ENCODE results near the gene ALDH1A1.

ALDH1A1 gene

DNA sequence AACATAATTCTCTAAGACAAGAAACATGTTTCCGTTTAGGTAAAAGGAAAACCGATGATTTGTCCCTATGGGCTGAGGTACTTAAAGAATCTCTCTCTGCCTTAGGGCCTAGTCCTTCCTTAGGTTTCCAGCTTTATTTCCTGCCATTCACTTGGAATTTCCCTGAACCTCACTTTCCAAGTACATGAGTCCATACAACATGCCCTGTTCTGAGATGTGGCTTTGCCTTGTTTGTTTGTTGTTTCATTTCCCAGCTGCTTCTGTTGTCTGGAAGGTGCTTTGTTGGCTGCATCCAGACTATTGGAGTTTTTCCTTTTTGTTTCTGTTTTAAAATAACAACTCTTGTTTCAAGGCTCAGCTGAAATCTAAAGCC is 95.2 kb downstream of the ALDH1A1 start:
- no peaks in the 10 kb centered on the region for H3K27me3 Mint-ChIP-seq (ENCODE audit: low read depth, poor library complexity)
- no peaks in the 10 kb centered on the region for H3K36me3 Mint-ChIP-seq (ENCODE audit: low read depth)
- no peak overlapping the region for H3K27ac Mint-ChIP-seq
- peaks cover 31% of the 10 kb centered on the region for H3K4me1 Mint-ChIP-seq
- no peaks in the 10 kb centered on the region for H3K9me3 Mint-ChIP-seq
- TF ChIP-seq, protein P1, sequence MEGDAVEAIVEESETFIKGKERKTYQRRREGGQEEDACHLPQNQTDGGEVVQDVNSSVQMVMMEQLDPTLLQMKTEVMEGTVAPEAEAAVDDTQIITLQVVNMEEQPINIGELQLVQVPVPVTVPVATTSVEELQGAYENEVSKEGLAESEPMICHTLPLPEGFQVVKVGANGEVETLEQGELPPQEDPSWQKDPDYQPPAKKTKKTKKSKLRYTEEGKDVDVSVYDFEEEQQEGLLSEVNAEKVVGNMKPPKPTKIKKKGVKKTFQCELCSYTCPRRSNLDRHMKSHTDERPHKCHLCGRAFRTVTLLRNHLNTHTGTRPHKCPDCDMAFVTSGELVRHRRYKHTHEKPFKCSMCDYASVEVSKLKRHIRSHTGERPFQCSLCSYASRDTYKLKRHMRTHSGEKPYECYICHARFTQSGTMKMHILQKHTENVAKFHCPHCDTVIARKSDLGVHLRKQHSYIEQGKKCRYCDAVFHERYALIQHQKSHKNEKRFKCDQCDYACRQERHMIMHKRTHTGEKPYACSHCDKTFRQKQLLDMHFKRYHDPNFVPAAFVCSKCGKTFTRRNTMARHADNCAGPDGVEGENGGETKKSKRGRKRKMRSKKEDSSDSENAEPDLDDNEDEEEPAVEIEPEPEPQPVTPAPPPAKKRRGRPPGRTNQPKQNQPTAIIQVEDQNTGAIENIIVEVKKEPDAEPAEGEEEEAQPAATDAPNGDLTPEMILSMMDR (IDR thresholded peaks at IDR 0.05): no peak
- no peak for DNase-seq
- no peak overlapping the region for H3K4me3 Mint-ChIP-seq

DNA sequence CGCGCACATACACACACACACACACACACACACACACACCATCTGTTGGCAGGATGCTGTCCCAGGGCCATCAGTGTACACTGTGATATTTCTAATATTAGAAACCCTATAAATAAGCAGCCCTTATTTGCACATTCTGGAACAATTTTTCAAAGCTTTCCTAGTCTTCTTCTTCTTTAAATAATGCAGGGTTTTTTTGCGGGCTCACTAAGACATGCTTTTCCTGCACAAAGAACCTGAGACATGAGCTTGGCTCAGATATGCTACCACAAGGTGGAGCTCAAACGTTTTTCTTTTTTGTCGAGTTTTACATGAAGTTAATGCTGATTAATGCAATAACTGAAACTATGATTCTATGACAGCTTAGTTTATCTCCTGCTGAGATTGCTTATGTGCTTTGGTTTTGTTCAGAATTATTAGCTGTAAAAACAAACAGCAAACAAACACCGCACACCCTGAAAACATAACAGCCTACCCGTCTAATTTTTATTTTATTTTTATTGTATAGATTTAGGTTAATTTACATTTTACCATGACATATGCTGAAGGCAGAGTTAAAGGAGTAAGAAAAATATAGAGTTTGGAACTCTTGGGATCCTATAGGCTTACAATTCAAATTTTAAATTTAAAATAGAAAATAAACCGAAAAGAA is 95.8 kb downstream of the ALDH1A1 start:
- no peak overlapping the region for H3K27ac Mint-ChIP-seq
- no peak overlapping the region for H3K4me3 Mint-ChIP-seq
- H3K36me3 Mint-ChIP-seq (ENCODE audit: low read depth): no peaks in the 10 kb centered on the region
- DNase-seq: no peak
- TF ChIP-seq, protein P1 (IDR thresholded peaks at IDR 0.05): peak; percentile 50
- H3K4me1 Mint-ChIP-seq: peaks cover 31% of the 10 kb centered on the region
- H3K27me3 Mint-ChIP-seq (ENCODE audit: low read depth, poor library complexity): no peaks in the 10 kb centered on the region
- H3K9me3 Mint-ChIP-seq: peaks cover 1% of the 10 kb centered on the region

DNA sequence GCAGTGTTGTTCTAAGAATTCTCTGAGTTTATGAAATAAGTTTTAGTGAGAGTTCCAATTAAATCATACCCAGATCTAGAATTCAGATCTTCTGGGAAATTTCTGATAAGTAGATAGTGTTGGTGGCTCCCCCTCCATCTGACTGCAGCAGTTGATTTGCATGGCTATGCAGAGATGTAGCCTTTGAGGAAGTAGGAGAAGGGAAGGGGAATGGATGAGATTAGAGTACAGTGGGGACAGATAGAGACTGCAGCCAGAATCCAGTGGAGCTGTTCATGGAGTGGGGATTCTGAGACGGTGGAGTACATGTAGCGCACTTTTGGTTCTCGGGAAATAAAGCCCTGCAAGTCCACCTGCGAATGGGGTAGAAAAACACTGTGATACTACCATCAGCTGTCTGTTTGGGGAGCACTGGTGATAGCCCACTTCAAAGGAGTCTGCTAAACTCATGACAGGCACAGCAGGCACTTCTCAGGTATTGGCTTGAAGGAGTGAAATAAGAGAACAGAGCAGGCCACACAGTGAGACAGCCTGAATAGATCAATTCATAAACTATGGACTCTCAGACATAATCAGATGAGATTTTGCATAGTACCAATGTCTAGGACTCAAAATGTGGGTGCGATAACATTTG is 96.8 kb downstream of the ALDH1A1 start:
- no peak for DNase-seq
- peaks cover 9% of the 10 kb centered on the region for H3K9me3 Mint-ChIP-seq
- no peaks in the 10 kb centered on the region for H3K27me3 Mint-ChIP-seq (ENCODE audit: low read depth, poor library complexity)
- H3K4me3 Mint-ChIP-seq: no peak overlapping the region
- peaks cover 4% of the 10 kb centered on the region for H3K36me3 Mint-ChIP-seq (ENCODE audit: low read depth)
- TF ChIP-seq, protein P1 (IDR thresholded peaks at IDR 0.05): no peak
- H3K27ac Mint-ChIP-seq: peak overlapping the region; percentile 13
- peaks cover 31% of the 10 kb centered on the region for H3K4me1 Mint-ChIP-seq

DNA sequence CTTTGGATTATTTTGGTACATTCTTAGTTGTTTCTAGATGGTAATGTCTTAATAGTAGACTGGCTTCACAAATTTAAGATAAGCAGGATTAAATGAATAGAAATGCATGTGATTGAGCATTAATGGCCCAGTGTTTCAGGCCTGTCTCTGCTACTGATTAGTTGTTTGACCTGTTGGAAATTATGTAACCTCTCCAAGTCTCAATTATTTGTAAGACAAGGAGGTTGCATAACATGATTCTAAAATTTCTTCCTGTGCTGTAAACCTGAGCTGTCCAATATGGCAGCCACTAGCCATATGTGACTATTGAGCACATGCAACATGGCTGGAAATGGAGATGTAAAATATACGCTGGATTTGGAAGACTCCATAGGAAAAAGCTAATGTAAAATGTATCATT is 97.5 kb downstream of the ALDH1A1 start:
- TF ChIP-seq, protein P1 (IDR thresholded peaks at IDR 0.05): no peak

More for the DNA sequence above, 97.5 kb downstream of the ALDH1A1 start:
- no peak overlapping the region for H3K4me3 Mint-ChIP-seq
- H3K36me3 Mint-ChIP-seq (ENCODE audit: low read depth): peaks cover 4% of the 10 kb centered on the region
- no peaks in the 10 kb centered on the region for H3K27me3 Mint-ChIP-seq (ENCODE audit: low read depth, poor library complexity)
- peaks cover 14% of the 10 kb centered on the region for H3K9me3 Mint-ChIP-seq
- H3K4me1 Mint-ChIP-seq: peaks cover 31% of the 10 kb centered on the region
- DNase-seq: no peak
- H3K27ac Mint-ChIP-seq: no peak overlapping the region
